Skeletal muscle satellite cell (primary cell): ENCODE data around the gene IRAK1.

Experiments
- H3K27me3 ChIP-seq: 2 replicates; pipeline ENCODE4 v1.7.0; 2013; ENCODE audit warnings: low read length; ENCODE audit not compliant: control insufficient read depth, insufficient read depth
- H3K36me3 ChIP-seq: 2 replicates; pipeline ENCODE4 v1.7.0; 2013; ENCODE audit warnings: mild to moderate bottlenecking, control low read depth, low read length; ENCODE audit not compliant: insufficient read depth
- H3K4me1 ChIP-seq: 2 replicates; pipeline ENCODE4 v1.7.0; 2013; ENCODE audit warnings: low read length; ENCODE audit not compliant: control insufficient read depth, insufficient read depth
- H3K4me2 ChIP-seq: 2 replicates; pipeline ENCODE4 v1.7.0; 2013; ENCODE audit warnings: mild to moderate bottlenecking, low read length
- H3K4me3 ChIP-seq: 2 replicates; pipeline ENCODE4 v1.7.0; 2013; ENCODE audit warnings: low read length
- H3K9ac ChIP-seq: 2 replicates; pipeline ENCODE4 v1.7.0; 2013; ENCODE audit warnings: mild to moderate bottlenecking, low read depth, low read length, moderate library complexity
- H3K9me3 ChIP-seq: replicated peaks from 2 replicates; pipeline ENCODE4 v1.7.0; 2013; ENCODE audit warnings: mild to moderate bottlenecking, control low read depth, low read length

IRAK1 gene

GRCh38 chrX:154027022-154027402, 7.3 kb upstream of the IRAK1 start:
- peaks cover 17% of the 10 kb centered on the region for H3K36me3 ChIP-seq
- no peaks in the 10 kb centered on the region for H3K27me3 ChIP-seq

GRCh38 chrX:154026136-154027021, 6.7 kb upstream of the IRAK1 start:
- Histone ChIP-seq H3K4me2 (no peak overlapping the region), H3K9me3 (no peaks in the 10 kb centered on the region), H3K9ac (no peak overlapping the region), H3K27me3 (no peaks in the 10 kb centered on the region), H3K4me3 (no peak overlapping the region), H3K4me1 (peaks cover 7% of the 10 kb centered on the region), H3K36me3 (peaks cover 12% of the 10 kb centered on the region)

More at GRCh38 chrX:154027022-154027402, 7.3 kb upstream of the IRAK1 start:
- peaks cover 1% of the 10 kb centered on the region for H3K4me1 ChIP-seq
- no peak overlapping the region for H3K4me3 ChIP-seq
- no peak overlapping the region for H3K4me2 ChIP-seq
- no peaks in the 10 kb centered on the region for H3K9me3 ChIP-seq
- no peak overlapping the region for H3K9ac ChIP-seq

- H3K9ac ChIP-seq, result no peak overlapping the region
Measured at GRCh38 chrX:154025230-154025629, 5.5 kb upstream of the IRAK1 start.

GRCh38 chrX:154024271-154024670, 4.6 kb upstream of the IRAK1 start:
- no peak overlapping the region for H3K4me2 ChIP-seq
- no peaks in the 10 kb centered on the region for H3K9me3 ChIP-seq
- no peak overlapping the region for H3K9ac ChIP-seq
- H3K4me3 ChIP-seq, result no peak overlapping the region
- peaks cover 5% of the 10 kb centered on the region for H3K36me3 ChIP-seq
- H3K4me1 ChIP-seq, result peaks cover 21% of the 10 kb centered on the region
- no peaks in the 10 kb centered on the region for H3K27me3 ChIP-seq

More at GRCh38 chrX:154025230-154025629, 5.5 kb upstream of the IRAK1 start:
- no peak overlapping the region for H3K4me2 ChIP-seq
- H3K36me3 ChIP-seq, result peaks cover 5% of the 10 kb centered on the region
- no peaks in the 10 kb centered on the region for H3K27me3 ChIP-seq
- peaks cover 18% of the 10 kb centered on the region for H3K4me1 ChIP-seq
- no peaks in the 10 kb centered on the region for H3K9me3 ChIP-seq
- no peak overlapping the region for H3K4me3 ChIP-seq

GRCh38 chrX:154023276-154024000, 3.7 kb upstream of the IRAK1 start:
- peaks cover 8% of the 10 kb centered on the region for H3K36me3 ChIP-seq
- H3K4me3 ChIP-seq, result no peak overlapping the region
- peaks cover 21% of the 10 kb centered on the region for H3K4me1 ChIP-seq
- H3K9ac ChIP-seq, result no peak overlapping the region
- no peaks in the 10 kb centered on the region for H3K9me3 ChIP-seq
- H3K27me3 ChIP-seq, result no peaks in the 10 kb centered on the region
- H3K4me2 ChIP-seq, result no peak overlapping the region

- no peaks in the 10 kb centered on the region for H3K9me3 ChIP-seq
- no peaks in the 10 kb centered on the region for H3K27me3 ChIP-seq
- H3K4me2 ChIP-seq, result no peak overlapping the region
- H3K4me1 ChIP-seq, result peaks cover 31% of the 10 kb centered on the region
- H3K36me3 ChIP-seq, result peaks cover 16% of the 10 kb centered on the region
- H3K4me3 ChIP-seq, result no peak overlapping the region
- no peak overlapping the region for H3K9ac ChIP-seq
Measured at GRCh38 chrX:154022108-154022507, 2.4 kb upstream of the IRAK1 start.

GRCh38 chrX:154021131-154021611, 1.5 kb upstream of the IRAK1 start:
- Histone ChIP-seq H3K27me3 (no peaks in the 10 kb centered on the region), H3K36me3 (peaks cover 25% of the 10 kb centered on the region), H3K4me3 (peak overlapping the region; percentile 83), H3K4me2 (peak overlapping the region; percentile 85), H3K4me1 (peaks cover 32% of the 10 kb centered on the region), H3K9ac (peak overlapping the region; percentile 90), H3K9me3 (no peaks in the 10 kb centered on the region)

GRCh38 chrX:154020536-154021115, 924 bp upstream of the IRAK1 start:
- H3K9ac ChIP-seq, result peak overlapping the region; percentile 90
- peak overlapping the region; percentile 83 for H3K4me3 ChIP-seq
- no peaks in the 10 kb centered on the region for H3K27me3 ChIP-seq
- H3K9me3 ChIP-seq, result no peaks in the 10 kb centered on the region
- peaks cover 32% of the 10 kb centered on the region for H3K4me1 ChIP-seq
- peak overlapping the region; percentile 85 for H3K4me2 ChIP-seq
- peaks cover 30% of the 10 kb centered on the region for H3K36me3 ChIP-seq

- Histone ChIP-seq H3K4me2 (peak overlapping the region; percentile 98), H3K9ac (peak overlapping the region; percentile 90), H3K27me3 (no peaks in the 10 kb centered on the region), H3K4me1 (peaks cover 32% of the 10 kb centered on the region), H3K4me3 (peak overlapping the region; percentile 83), H3K36me3 (peaks cover 34% of the 10 kb centered on the region), H3K9me3 (no peaks in the 10 kb centered on the region)
Measured at GRCh38 chrX:154019061-154019621, 561 bp downstream of the IRAK1 start.

GRCh38 chrX:154018518-154019060, 1.1 kb downstream of the IRAK1 start:
- Histone ChIP-seq H3K4me2 (peak overlapping the region; percentile 98), H3K9ac (peak overlapping the region; percentile 90), H3K27me3 (no peaks in the 10 kb centered on the region), H3K4me3 (peak overlapping the region; percentile 83), H3K36me3 (peaks cover 36% of the 10 kb centered on the region), H3K4me1 (peaks cover 32% of the 10 kb centered on the region), H3K9me3 (no peaks in the 10 kb centered on the region)
